Stimulated activated CD4-positive, alpha-beta T cell treated with anti-CD3 and anti-CD28 coated beads, Interleukin-1b, Interleukin-23, amount 100 ng/mL, for 1 hour (primary cell): ENCODE data around the gene RIC8A.
"Not testable (repeated sequence)": the region's sequence is repeated elsewhere in the genome, so short reads cannot be mapped to it uniquely, and the experiment has no call there.

Source experiments
- DNase-seq, 2 donors: peaks; one replicate each; pipeline ENCODE4 v3.0.0-alpha.2; 2020; ENCODE audit warnings: low read depth in 2 of 2

RIC8A gene

GRCh38 chr11:218815-219593 lies 11.5 kb downstream of the RIC8A start:
- DNase-seq = no peak

GRCh38 chr11:220641-221215 lies 13.2 kb downstream of the RIC8A start:
- DNase-seq = not testable (repeated sequence)

- DNase-seq = no peak
These were observed 14.0 kb downstream of the RIC8A start for GRCh38 chr11:221539-221938.

- no peak for DNase-seq
These were observed 14.7 kb downstream of the RIC8A start for GRCh38 chr11:221998-222789.

GRCh38 chr11:223026-223789 lies 15.7 kb downstream of the RIC8A start:
- DNase-seq = no peak

- DNase-seq = no peak
These were observed 16.4 kb downstream of the RIC8A start for GRCh38 chr11:223884-224283.

- no peak for DNase-seq
These were observed 16.9 kb downstream of the RIC8A start for GRCh38 chr11:224424-224823.

- no peak for DNase-seq
These were observed 18.4 kb downstream of the RIC8A start for GRCh38 chr11:225734-226453.

GRCh38 chr11:227824-228379 lies 20.4 kb downstream of the RIC8A start:
- no peak for DNase-seq

- DNase-seq = no peak
These were observed 22.9 kb downstream of the RIC8A start for GRCh38 chr11:230431-230830.

GRCh38 chr11:232783-233565 lies 25.5 kb downstream of the RIC8A start:
- no peak for DNase-seq

GRCh38 chr11:235180-235579 lies 27.7 kb downstream of the RIC8A start:
- no peak for DNase-seq

- DNase-seq = no peak
These were observed 28.1 kb downstream of the RIC8A start for GRCh38 chr11:235609-235996.

GRCh38 chr11:235997-236773 lies 28.7 kb downstream of the RIC8A start, which contains the start of gene SIRT3:
TSS of gene SIRT3 (minus strand) at chr11:236342. CDS start at chr11:236328, 14 bp downstream.
- DNase-seq = peak; percentile 62 to 81

GRCh38 chr11:236774-237767 lies 29.6 kb downstream of the RIC8A start, which contains the start of gene PSMD13:
TSS of gene PSMD13 (plus strand) at chr11:236976. CDS start at chr11:237050, 74 bp downstream.
- peak; percentile 71 to 77 for DNase-seq

- not testable (repeated sequence) for DNase-seq
These were observed 30.8 kb downstream of the RIC8A start for GRCh38 chr11:238346-238745.

- DNase-seq = no peak
These were observed 32.8 kb downstream of the RIC8A start for GRCh38 chr11:240315-240714.

- DNase-seq = no peak
These were observed 34.1 kb downstream of the RIC8A start for GRCh38 chr11:241634-242033.
